Measurements from ENCODE around the gene COL8A1.

The COL8A1 gene

GRCh38 chr3:99712291-99712954 is 74.0 kb downstream of the COL8A1 start:
- Histone ChIP-seq H3K27ac (peak overlapping the region in 1 of 2 donors; percentile 8), H3K4me3 (no peak overlapping the region)
- no peak for DNase-seq (ENCODE audit: low spot score)
- no peak for TF ChIP-seq CTCF (IDR thresholded peaks at IDR 0.05)

DNA sequence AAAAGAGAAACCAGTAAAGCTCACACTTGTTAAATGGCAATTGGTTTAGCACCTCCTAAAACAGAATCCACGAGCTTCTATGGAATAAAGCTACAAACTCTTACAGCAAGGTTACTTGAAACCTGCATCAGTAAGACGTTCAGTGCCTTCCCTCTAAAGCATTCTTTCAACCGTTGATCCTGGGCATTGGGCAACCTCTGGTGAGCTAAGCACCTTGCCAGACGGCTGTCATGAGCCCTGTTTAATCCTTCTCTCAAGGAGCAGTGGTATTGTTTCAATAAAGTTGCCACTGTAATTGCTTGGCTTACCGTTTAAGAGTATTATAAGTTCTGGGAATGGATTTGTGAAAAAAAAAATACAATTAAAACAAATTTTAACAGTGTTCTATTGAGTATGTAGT is 75.0 kb downstream of the COL8A1 start:
- TF ChIP-seq CTCF (IDR thresholded peaks at IDR 0.05) = no peak
- Histone ChIP-seq H3K4me3 (no peak overlapping the region), H3K27ac (peak overlapping the region in 1 of 2 donors; percentile 1)
- DNase-seq (ENCODE audit: low spot score) = no peak

DNA sequence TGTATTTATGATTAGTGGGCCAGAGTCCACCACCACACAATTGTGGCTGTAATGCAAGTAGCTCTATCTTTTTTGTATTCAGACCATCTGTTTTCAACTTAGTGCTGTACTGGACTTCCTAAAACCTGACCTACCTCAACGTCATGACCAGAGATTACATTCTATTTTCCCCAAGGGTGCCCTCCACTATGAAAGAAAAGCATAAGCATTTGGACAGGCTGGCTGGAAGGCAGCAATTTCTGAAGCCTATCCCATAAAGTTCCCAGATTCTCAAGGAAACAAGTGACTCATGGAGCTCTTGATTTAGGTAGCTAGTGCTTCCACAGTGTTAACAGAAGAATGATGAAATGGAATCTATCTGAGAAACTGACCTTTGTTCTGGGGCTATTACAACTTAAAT is 75.8 kb downstream of the COL8A1 start:
- Histone ChIP-seq H3K4me3 (no peak overlapping the region), H3K27ac (peak overlapping the region; percentile 20 to 42)
- no peak for TF ChIP-seq CTCF (IDR thresholded peaks at IDR 0.05)
- DNase-seq (ENCODE audit: low spot score) = no peak

GRCh38 chr3:99714575-99714974 is 76.2 kb downstream of the COL8A1 start:
- DNase-seq (ENCODE audit: low spot score) = no peak
- Histone ChIP-seq H3K4me3 (no peak overlapping the region), H3K27ac (peak overlapping the region; percentile 20 to 42)
- no peak for TF ChIP-seq CTCF (IDR thresholded peaks at IDR 0.05)

DNA sequence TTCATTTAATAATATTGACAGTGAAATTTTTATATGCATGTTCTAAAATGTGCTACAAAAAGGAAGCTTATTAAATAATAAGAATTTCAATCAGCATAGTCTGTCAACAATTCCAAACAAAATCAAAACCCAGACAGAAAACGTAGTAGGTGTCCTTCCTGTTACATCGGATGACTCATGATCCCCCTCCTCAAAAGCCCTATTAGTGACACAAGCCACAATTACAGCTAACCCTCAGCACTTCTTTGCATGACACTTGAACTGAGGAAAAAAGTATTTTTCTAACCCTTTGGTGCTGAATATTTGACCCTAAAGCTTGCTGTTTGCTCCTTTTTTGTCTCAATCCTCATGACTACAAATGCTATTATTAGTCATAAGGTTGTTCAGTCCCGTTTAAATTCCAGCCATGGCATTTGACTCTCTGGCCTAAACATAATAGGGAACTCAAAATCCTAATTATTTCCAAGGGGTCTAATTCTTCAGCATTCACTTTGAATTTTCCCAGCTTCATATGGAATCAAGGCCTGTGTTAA is 78.1 kb downstream of the COL8A1 start:
- DNase-seq (ENCODE audit: low spot score) = no peak
- no peak for TF ChIP-seq CTCF (IDR thresholded peaks at IDR 0.05)
- H3K27ac ChIP-seq = peak overlapping the region in 1 of 2 donors; percentile 10
- no peak overlapping the region for H3K4me3 ChIP-seq

- no peak for TF ChIP-seq CTCF (IDR thresholded peaks at IDR 0.05)
- no peak for DNase-seq (ENCODE audit: low spot score)
- no peak overlapping the region for H3K4me3 ChIP-seq
- H3K27ac ChIP-seq = no peak overlapping the region
Observed at GRCh38 chr3:99720985-99721632, 82.7 kb downstream of the COL8A1 start.

DNA sequence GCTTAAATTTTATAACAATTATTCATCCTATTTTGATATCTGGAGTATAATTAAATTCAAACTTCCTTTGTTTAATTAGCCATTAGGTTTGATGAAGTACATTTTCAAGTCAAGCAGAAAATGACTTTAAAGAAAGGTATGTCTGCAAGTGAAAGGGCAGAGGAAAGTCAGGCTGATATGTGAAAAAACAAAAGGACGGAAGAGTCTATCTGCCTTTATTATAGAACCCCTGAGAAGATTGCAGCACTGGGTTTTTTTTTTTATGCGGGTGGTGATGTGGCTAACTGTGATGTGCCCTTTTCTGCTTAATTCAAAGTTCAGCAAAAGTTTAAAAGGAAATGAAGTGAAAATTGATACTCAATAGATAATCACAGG is 83.2 kb downstream of the COL8A1 start:
- no peak for DNase-seq (ENCODE audit: low spot score)
- TF ChIP-seq CTCF (IDR thresholded peaks at IDR 0.05) = no peak
- H3K4me3 ChIP-seq = no peak overlapping the region
- H3K27ac ChIP-seq = no peak overlapping the region
